Lower leg skin (tissue), 3 donors: ENCODE data around the gene TAOK3.

Source experiments
- POLR2A ChIP-seq, 2 donors: fragments of 450-650 bp; IDR thresholded peaks; one replicate each; pipeline ENCODE4 v1.6.1; 2016 to 2017; ENCODE audit warnings: antibody characterized with exemption in 2 of 2, mild to moderate bottlenecking in 1 of 2, moderate library complexity in 1 of 2
- TF ChIP-seq, protein P1 (sequence below), 3 donors: fragments of 450-650 bp; IDR thresholded peaks; one replicate each; pipeline ENCODE4 v1.5.1; 2016; ENCODE audit warnings: antibody characterized with exemption in 3 of 3, mild to moderate bottlenecking in 3 of 3, moderate library complexity in 2 of 3

DNA sequence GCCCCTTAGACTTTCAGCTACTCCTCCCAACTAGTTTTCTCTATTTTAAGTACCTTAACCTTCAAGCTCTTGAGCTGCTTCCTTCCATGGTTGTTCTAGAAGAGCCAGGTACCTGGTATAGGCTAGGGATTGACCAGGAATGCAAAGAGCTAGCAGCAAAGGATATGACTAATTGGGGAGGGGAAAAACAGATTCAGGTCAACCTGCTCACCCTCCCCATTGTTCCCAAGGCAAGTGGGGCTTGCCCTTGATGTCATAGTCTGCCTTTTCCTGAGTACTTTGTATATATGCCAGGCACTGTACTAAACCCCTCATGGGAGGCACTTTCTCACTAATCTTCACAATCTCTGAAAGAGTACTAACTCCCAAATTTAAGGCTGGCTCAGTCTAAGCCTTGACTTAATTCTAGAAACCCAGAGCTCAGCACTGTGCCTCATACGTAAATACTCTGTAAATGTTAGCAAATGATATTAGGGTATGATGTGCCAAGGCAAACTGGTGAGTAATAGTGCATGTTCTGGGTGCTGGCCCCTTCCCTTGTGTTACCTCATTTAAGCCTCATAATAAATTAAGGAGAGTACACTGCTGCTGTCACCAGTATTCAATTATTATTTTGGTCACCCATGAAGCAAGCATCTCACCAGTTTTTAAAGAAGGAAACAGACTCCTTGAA is 45.8 kb upstream of the TAOK3 start:
- TF ChIP-seq, protein P1, sequence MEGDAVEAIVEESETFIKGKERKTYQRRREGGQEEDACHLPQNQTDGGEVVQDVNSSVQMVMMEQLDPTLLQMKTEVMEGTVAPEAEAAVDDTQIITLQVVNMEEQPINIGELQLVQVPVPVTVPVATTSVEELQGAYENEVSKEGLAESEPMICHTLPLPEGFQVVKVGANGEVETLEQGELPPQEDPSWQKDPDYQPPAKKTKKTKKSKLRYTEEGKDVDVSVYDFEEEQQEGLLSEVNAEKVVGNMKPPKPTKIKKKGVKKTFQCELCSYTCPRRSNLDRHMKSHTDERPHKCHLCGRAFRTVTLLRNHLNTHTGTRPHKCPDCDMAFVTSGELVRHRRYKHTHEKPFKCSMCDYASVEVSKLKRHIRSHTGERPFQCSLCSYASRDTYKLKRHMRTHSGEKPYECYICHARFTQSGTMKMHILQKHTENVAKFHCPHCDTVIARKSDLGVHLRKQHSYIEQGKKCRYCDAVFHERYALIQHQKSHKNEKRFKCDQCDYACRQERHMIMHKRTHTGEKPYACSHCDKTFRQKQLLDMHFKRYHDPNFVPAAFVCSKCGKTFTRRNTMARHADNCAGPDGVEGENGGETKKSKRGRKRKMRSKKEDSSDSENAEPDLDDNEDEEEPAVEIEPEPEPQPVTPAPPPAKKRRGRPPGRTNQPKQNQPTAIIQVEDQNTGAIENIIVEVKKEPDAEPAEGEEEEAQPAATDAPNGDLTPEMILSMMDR (IDR thresholded peaks at IDR 0.05): no peak
- TF ChIP-seq POLR2A (IDR thresholded peaks at IDR 0.05): no peak
